SK-N-SH (cell line): ENCODE results near the gene CA6.
"Not testable (repeated sequence)": the region's sequence is repeated elsewhere in the genome, so short reads cannot be mapped to it uniquely, and the experiment has no call there.

Source experiments
- CHD2 ChIP-seq: fragments of 150-350 bp; IDR thresholded peaks from 2 replicates; pipeline ENCODE4 v1.6.1; 2018; ENCODE audit warnings: low read length; ENCODE audit not compliant: partially characterized antibody
- EP300 ChIP-seq, 2 experiments: IDR thresholded peaks; 2 replicates each; pipeline versions ENCODE4 v1.4.0 to v1.6.1; 2012; ENCODE audit warnings: borderline replicate concordance in 1 of 2, low read depth in 1 of 2, low read length in 1 of 2
- EZH2phosphoT487 ChIP-seq: fragments of 200-600 bp; sonication (generic); IDR thresholded peaks from 2 replicates; pipeline ENCODE4 v1.6.1; 2017; ENCODE audit warnings: low read depth, mixed run types, mild to moderate bottlenecking, antibody characterized with exemption, moderate library complexity, borderline replicate concordance
- GABPA ChIP-seq: IDR thresholded peaks from 2 replicates; pipeline ENCODE4 v1.4.0; 2012; ENCODE audit warnings: low read depth, mild to moderate bottlenecking
- NFIC ChIP-seq: IDR thresholded peaks from 2 replicates; pipeline ENCODE4 v1.4.0; 2012; ENCODE audit warnings: borderline replicate concordance
- POLR2AphosphoS5 ChIP-seq: IDR thresholded peaks from 2 replicates; pipeline ENCODE4 v1.6.1; 2012; ENCODE audit warnings: low read depth, low read length
- RAD21 ChIP-seq: IDR thresholded peaks from 2 replicates; pipeline ENCODE4 v1.6.1; 2012; ENCODE audit warnings: mild to moderate bottlenecking, low read length
- REST ChIP-seq: IDR thresholded peaks from 2 replicates; pipeline ENCODE4 v1.6.1; 2012; ENCODE audit warnings: mild to moderate bottlenecking, low read depth, low read length, moderate library complexity
- SMC3 ChIP-seq: IDR thresholded peaks from 2 replicates; pipeline ENCODE4 v1.6.1; 2012; ENCODE audit warnings: low read depth, low read length, improper control_type of control experiment
- TCF12 ChIP-seq: IDR thresholded peaks from 2 replicates; pipeline ENCODE4 v1.4.0; 2012
- USF1 ChIP-seq: IDR thresholded peaks from 2 replicates; pipeline ENCODE4 v1.4.0; 2012; ENCODE audit warnings: low read depth, borderline replicate concordance
- TF ChIP-seq, protein P1 (sequence below): fragments of 200-600 bp; sonication (generic); IDR thresholded peaks from 2 replicates; pipeline ENCODE4 v1.6.1; 2017; ENCODE audit warnings: antibody characterized with exemption, mild to moderate bottlenecking, moderate library complexity
- TF ChIP-seq, protein P2 (sequence below): IDR thresholded peaks from 2 replicates; pipeline ENCODE4 v1.4.0; 2012; ENCODE audit warnings: low read depth

DNA sequence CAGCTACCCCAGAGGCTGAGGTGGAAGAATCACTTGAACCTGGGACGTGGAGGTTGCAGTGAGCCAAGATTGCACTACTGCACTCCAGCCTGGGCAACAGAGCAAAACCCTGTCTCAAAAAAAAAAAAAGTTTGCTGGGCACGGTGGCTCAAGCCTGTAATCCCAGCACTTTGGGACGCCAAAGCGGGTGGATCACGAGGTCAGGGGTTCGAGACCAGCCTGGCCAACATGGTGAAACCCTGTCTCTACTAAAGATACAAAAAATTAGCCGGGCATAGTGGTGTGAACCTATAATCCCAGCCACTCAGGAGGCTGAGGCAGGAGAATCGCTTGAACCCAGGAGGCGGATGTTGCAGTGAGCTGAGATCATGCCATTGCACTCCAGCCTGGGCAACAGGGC lies 23.2 kb downstream of the CA6 start:
- TF ChIP-seq REST; EP300 (IDR thresholded peaks at IDR 0.05; ENCODE audit: borderline replicate concordance in 1 of 2, low read depth in 1 of 2, low read length in 1 of 2); NFIC; EZH2phosphoT487; TCF12; POLR2AphosphoS5; CHD2; USF1; RAD21; GABPA; SMC3: not testable (repeated sequence)
- TF ChIP-seq, protein P1, sequence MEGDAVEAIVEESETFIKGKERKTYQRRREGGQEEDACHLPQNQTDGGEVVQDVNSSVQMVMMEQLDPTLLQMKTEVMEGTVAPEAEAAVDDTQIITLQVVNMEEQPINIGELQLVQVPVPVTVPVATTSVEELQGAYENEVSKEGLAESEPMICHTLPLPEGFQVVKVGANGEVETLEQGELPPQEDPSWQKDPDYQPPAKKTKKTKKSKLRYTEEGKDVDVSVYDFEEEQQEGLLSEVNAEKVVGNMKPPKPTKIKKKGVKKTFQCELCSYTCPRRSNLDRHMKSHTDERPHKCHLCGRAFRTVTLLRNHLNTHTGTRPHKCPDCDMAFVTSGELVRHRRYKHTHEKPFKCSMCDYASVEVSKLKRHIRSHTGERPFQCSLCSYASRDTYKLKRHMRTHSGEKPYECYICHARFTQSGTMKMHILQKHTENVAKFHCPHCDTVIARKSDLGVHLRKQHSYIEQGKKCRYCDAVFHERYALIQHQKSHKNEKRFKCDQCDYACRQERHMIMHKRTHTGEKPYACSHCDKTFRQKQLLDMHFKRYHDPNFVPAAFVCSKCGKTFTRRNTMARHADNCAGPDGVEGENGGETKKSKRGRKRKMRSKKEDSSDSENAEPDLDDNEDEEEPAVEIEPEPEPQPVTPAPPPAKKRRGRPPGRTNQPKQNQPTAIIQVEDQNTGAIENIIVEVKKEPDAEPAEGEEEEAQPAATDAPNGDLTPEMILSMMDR: not testable (repeated sequence)
- TF ChIP-seq, protein P2, sequence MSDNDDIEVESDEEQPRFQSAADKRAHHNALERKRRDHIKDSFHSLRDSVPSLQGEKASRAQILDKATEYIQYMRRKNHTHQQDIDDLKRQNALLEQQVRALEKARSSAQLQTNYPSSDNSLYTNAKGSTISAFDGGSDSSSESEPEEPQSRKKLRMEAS: not testable (repeated sequence)
